Activated B cell treated with CpG ODN at 0.5 μM for 24 hours (primary cell): ENCODE measurements around the gene EDRF1. TPM values are rescaled to one million over a fixed set of nuclear protein-coding genes. Genes with fewer than 3 reads are reported as not detected.

ENCODE experiments used
- ATAC-seq: fragments of 200-7000 bp; cut with Tn5 transposase; one replicate; pipeline ENCODE4 v1.10.0; 2021; ENCODE audit warnings: low read depth, mild to moderate bottlenecking, moderate library complexity
- CTCF ChIA-PET: fragments of 350-600 bp; sonication (Branson Sonifier 250); formaldehyde crosslinking; loops from one replicate; lab custom pipeline; 2021; ENCODE audit warnings: antibody characterized with exemption; lab: Charles Lee
- POLR2A ChIA-PET: fragments of 350-600 bp; sonication (Branson Sonifier 250); formaldehyde crosslinking; loops from one replicate; lab custom pipeline; 2021; ENCODE audit warnings: antibody characterized with exemption; lab: Charles Lee
- DNase-seq: peaks from one replicate; pipeline ENCODE4 v3.0.0; 2022
- H3K27ac Mint-ChIP-seq: one replicate; pipeline ENCODE4 v1.8.0; 2020; ENCODE audit warnings: mixed read lengths
- H3K27me3 Mint-ChIP-seq: one replicate; pipeline ENCODE4 v1.8.0; 2021; ENCODE audit warnings: mixed read lengths
- H3K36me3 Mint-ChIP-seq: one replicate; pipeline ENCODE4 v1.8.0; 2021; ENCODE audit warnings: low read depth, mixed read lengths
- H3K4me1 Mint-ChIP-seq: one replicate; pipeline ENCODE4 v1.8.0; 2021; ENCODE audit warnings: mixed read lengths
- H3K4me3 Mint-ChIP-seq: one replicate; pipeline ENCODE4 v1.8.0; 2020; ENCODE audit warnings: mild to moderate bottlenecking, mixed read lengths
- H3K9me3 Mint-ChIP-seq: one replicate; pipeline ENCODE4 v1.8.0; 2020; ENCODE audit warnings: mixed read lengths
- CTCF ChIP-seq: fragments of 200-600 bp; IDR thresholded peaks from one replicate; pipeline ENCODE4 v1.8.0; 2022; ENCODE audit warnings: antibody characterized with exemption, mild to moderate bottlenecking
- intact Hi-C: fragments of 100-400 bp; cut with micrococcal nuclease; formaldehyde crosslinking; loops from one replicate; pipeline ENCODE4 v1.15.1; 2024
- total RNA-seq: library from RNA; stranded (reverse); gene quantifications from 2 replicates; pipeline ENCODE4 v1.2.3, GENCODE V29; 2022

Gene EDRF1
- total RNA-seq, 1 donor from 2014 or later = 52.7 TPM

GRCh38 chr10:125777806-125778205, 58.3 kb downstream of the EDRF1 start:
- H3K27ac Mint-ChIP-seq = no peak overlapping the region

GRCh38 chr10:125778556-125778955, 59.0 kb downstream of the EDRF1 start:
- Mint-ChIP-seq H3K27me3 (peaks cover 3% of the 10 kb centered on the region), H3K36me3 (no peaks in the 10 kb centered on the region), H3K9me3 (no peaks in the 10 kb centered on the region), H3K4me3 (no peak overlapping the region), H3K4me1 (no peaks in the 10 kb centered on the region), H3K27ac (no peak overlapping the region)
- TF ChIP-seq CTCF = no peak
- intact Hi-C loops = no loop called here
- no peak for ATAC-seq
- ChIA-PET POLR2A (interaction anchor here (0.6 kb wide), 1 partner anchor 220 kb away, joined by 5 read pairs; no protein-coding TSS in a partner anchor), CTCF (no interaction called here)
- DNase-seq = no peak

More at GRCh38 chr10:125777806-125778205, 58.3 kb downstream of the EDRF1 start:
- DNase-seq (no peak), ATAC-seq (no peak)
- Mint-ChIP-seq H3K27me3 (peaks cover 3% of the 10 kb centered on the region), H3K4me1 (no peaks in the 10 kb centered on the region), H3K4me3 (no peak overlapping the region), H3K9me3 (no peaks in the 10 kb centered on the region), H3K36me3 (no peaks in the 10 kb centered on the region)
- TF ChIP-seq CTCF = no peak
- POLR2A ChIA-PET = no interaction called here
- intact Hi-C loops = no loop called here
- CTCF ChIA-PET = no interaction called here

- no peaks in the 10 kb centered on the region for H3K9me3 Mint-ChIP-seq
- intact Hi-C loops = no loop called here
- H3K27ac Mint-ChIP-seq = no peak overlapping the region
- no peaks in the 10 kb centered on the region for H3K4me1 Mint-ChIP-seq
- H3K27me3 Mint-ChIP-seq = no peaks in the 10 kb centered on the region
- ATAC-seq = no peak
- H3K4me3 Mint-ChIP-seq = no peak overlapping the region
- ChIA-PET POLR2A (no interaction called here), CTCF (no interaction called here)
- no peak for DNase-seq
- H3K36me3 Mint-ChIP-seq = no peaks in the 10 kb centered on the region
- TF ChIP-seq CTCF = no peak
These were observed 60.2 kb downstream of the EDRF1 start for GRCh38 chr10:125779403-125780327.

DNA sequence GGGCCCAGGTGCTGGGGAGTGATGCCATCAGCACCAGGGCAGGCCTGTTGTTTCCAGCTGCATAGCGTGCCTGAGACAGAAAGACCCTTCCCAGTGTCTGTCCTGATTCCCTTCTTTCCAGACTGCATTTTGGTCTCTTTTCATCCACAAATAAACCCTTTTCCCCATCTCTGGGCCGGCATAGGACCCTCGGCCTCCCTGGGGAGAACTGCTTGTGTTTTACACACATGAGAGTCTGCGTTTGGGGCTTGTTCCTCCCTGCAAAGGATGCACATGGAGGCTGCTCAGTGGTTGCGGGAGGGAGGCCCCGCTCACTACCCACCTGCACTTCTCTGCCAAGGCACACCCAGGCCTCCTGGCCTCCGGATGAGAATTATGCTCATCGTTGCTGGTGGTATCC, 61.9 kb downstream of the EDRF1 start:
- H3K27ac Mint-ChIP-seq = no peak overlapping the region
- peaks cover 5% of the 10 kb centered on the region for H3K36me3 Mint-ChIP-seq
- POLR2A ChIA-PET = no interaction called here
- H3K27me3 Mint-ChIP-seq = no peaks in the 10 kb centered on the region
- H3K4me3 Mint-ChIP-seq = no peak overlapping the region
- ATAC-seq = no peak
- CTCF ChIA-PET = no interaction called here
- intact Hi-C loops = no loop called here
- H3K4me1 Mint-ChIP-seq = no peaks in the 10 kb centered on the region
- no peak for DNase-seq
- TF ChIP-seq CTCF = no peak
- H3K9me3 Mint-ChIP-seq = no peaks in the 10 kb centered on the region

GRCh38 chr10:125782054-125782453, 62.5 kb downstream of the EDRF1 start:
- Mint-ChIP-seq H3K4me1 (no peaks in the 10 kb centered on the region), H3K9me3 (no peaks in the 10 kb centered on the region), H3K4me3 (no peak overlapping the region), H3K27ac (no peak overlapping the region), H3K36me3 (peaks cover 7% of the 10 kb centered on the region), H3K27me3 (no peaks in the 10 kb centered on the region)
- DNase-seq = no peak
- POLR2A ChIA-PET = no interaction called here
- TF ChIP-seq CTCF = no peak
- CTCF ChIA-PET = no interaction called here
- no peak for ATAC-seq
- intact Hi-C loops = no loop called here
